Hepatocyte (in vitro differentiated cells): ENCODE results near the gene DNMT3A. TPM values are rescaled to one million over a fixed set of nuclear protein-coding genes. Genes with fewer than 3 reads are reported as not detected.

Source experiments
- DNase-seq: peaks from one replicate; pipeline ENCODE4 v3.0.0-alpha.2; 2016; ENCODE audit warnings: low spot score
- H2AFZ ChIP-seq: fragments of 200-600 bp; sonication (generic); 2 replicates; pipeline ENCODE4 v1.6.0; 2016; ENCODE audit warnings: antibody characterized with exemption, mild to moderate bottlenecking
- H3K27ac ChIP-seq: fragments of 200-600 bp; sonication (generic); 2 replicates; pipeline ENCODE4 v1.5.1; 2016; ENCODE audit warnings: mild to moderate bottlenecking
- H3K27me3 ChIP-seq: fragments of 200-600 bp; sonication (generic); 2 replicates; pipeline ENCODE4 v1.6.1; 2016
- H3K36me3 ChIP-seq: fragments of 200-600 bp; sonication (generic); replicated peaks from 2 replicates; pipeline ENCODE4 v1.5.1; 2016; ENCODE audit warnings: low read depth; ENCODE audit not compliant: insufficient read depth
- H3K4me1 ChIP-seq: fragments of 200-600 bp; sonication (generic); 2 replicates; pipeline ENCODE4 v1.5.1; 2016; ENCODE audit warnings: mild to moderate bottlenecking, moderate library complexity; ENCODE audit not compliant: insufficient read depth
- H3K4me2 ChIP-seq: fragments of 200-600 bp; sonication (generic); 2 replicates; pipeline ENCODE4 v1.6.0; 2016
- H3K4me3 ChIP-seq: fragments of 200-600 bp; sonication (generic); 2 replicates; pipeline ENCODE4 v1.5.1; 2016; ENCODE audit warnings: mild to moderate bottlenecking
- H3K79me2 ChIP-seq: fragments of 200-600 bp; sonication (generic); 2 replicates; pipeline ENCODE4 v1.6.0; 2017; ENCODE audit warnings: mild to moderate bottlenecking
- H3K9me2 ChIP-seq: fragments of 200-600 bp; sonication (generic); replicated peaks from 2 replicates; pipeline ENCODE4 v1.6.0; 2017; ENCODE audit warnings: mild to moderate bottlenecking; ENCODE audit not compliant: insufficient read depth
- H3K9me3 ChIP-seq: fragments of 200-600 bp; sonication (generic); 2 replicates; pipeline ENCODE4 v1.5.1; 2016; ENCODE audit warnings: low read depth, mild to moderate bottlenecking
- H4K20me1 ChIP-seq: fragments of 200-600 bp; sonication (generic); 2 replicates; pipeline ENCODE4 v1.6.0; 2016; ENCODE audit warnings: mild to moderate bottlenecking; ENCODE audit not compliant: insufficient read depth, poor library complexity, severe bottlenecking
- CTCF ChIP-seq: fragments of 200-600 bp; sonication (generic); IDR thresholded peaks from 2 replicates; pipeline ENCODE4 v1.5.1; 2016; ENCODE audit warnings: antibody characterized with exemption, mild to moderate bottlenecking; ENCODE audit not compliant: poor library complexity
- EZH2 ChIP-seq: fragments of 200-600 bp; sonication (generic); IDR thresholded peaks from 2 replicates; pipeline ENCODE4 v1.6.1; 2016; ENCODE audit warnings: antibody characterized with exemption, mild to moderate bottlenecking, borderline replicate concordance
- EZH2phosphoT487 ChIP-seq: fragments of 200-600 bp; sonication (generic); IDR thresholded peaks from one replicate; pipeline ENCODE4 v1.6.1; 2018; ENCODE audit warnings: antibody characterized with exemption, mild to moderate bottlenecking, low read depth, moderate library complexity; ENCODE audit not compliant: unreplicated experiment, severe bottlenecking
- WGBS: methylation state at CpG from one replicate; pipeline ENCODE4 v1.1.6; 2016; ENCODE audit warnings: low lambda C conversion rate; ENCODE audit errors: missing lambda C conversion rate; 5-methylcytosine and 5-hydroxymethylcytosine counted together
- polyA plus RNA-seq: library from polyadenylated mRNA; unstranded; fragments of >200 nt; fragmentation: Nextera tagmentation; extraction: Ambion mirVana; gene quantifications from 2 replicates; pipeline ENCODE4 v1.2.1, GENCODE V29; 2016
- total RNA-seq: library from RNA; depleted of rRNA; stranded (reverse); fragments of >200 nt; gene quantifications from 2 replicates; pipeline ENCODE4 v1.2.3, GENCODE V29; 2014

Gene DNMT3A
- total and polyA plus RNA-seq, 2 experiments from 2014 or later, result 28.3 to 43.8 TPM

GRCh38 chr2:25249785-25250184 lies 91.9 kb downstream of the DNMT3A start:
- H4K20me1 ChIP-seq, result peaks cover 23% of the 10 kb centered on the region
- no peaks in the 10 kb centered on the region for H3K9me3 ChIP-seq
- H3K4me3 ChIP-seq, result no peak overlapping the region
- no peak for DNase-seq
- H3K27me3 ChIP-seq, result no peaks in the 10 kb centered on the region
- peak overlapping the region; percentile 91 for H3K4me2 ChIP-seq
- no peaks in the 10 kb centered on the region for H3K36me3 ChIP-seq
- H3K79me2 ChIP-seq, result peaks cover 45% of the 10 kb centered on the region
- TF ChIP-seq EZH2phosphoT487 (no peak), CTCF (no peak), EZH2 (no peak)
- peak overlapping the region; percentile 4 for H3K27ac ChIP-seq
- WGBS, result 83% methylated on average over 4 of the region's 4 CpGs
- H3K9me2 ChIP-seq, result no peaks in the 10 kb centered on the region
- H3K4me1 ChIP-seq, result peaks cover 30% of the 10 kb centered on the region
- H2AFZ ChIP-seq, result no peak overlapping the region

GRCh38 chr2:25247792-25248512 lies 93.8 kb downstream of the DNMT3A start:
- peaks cover 42% of the 10 kb centered on the region for H3K79me2 ChIP-seq
- H4K20me1 ChIP-seq, result peaks cover 23% of the 10 kb centered on the region
- 95% methylated on average over 19 of the region's 20 CpGs for WGBS
- H3K4me2 ChIP-seq, result no peak overlapping the region
- no peak overlapping the region for H3K27ac ChIP-seq
- TF ChIP-seq EZH2, result no peak
- no peak for TF ChIP-seq EZH2phosphoT487
- no peak for TF ChIP-seq CTCF
- no peak overlapping the region for H2AFZ ChIP-seq
- H3K9me2 ChIP-seq, result no peaks in the 10 kb centered on the region
- H3K9me3 ChIP-seq, result no peaks in the 10 kb centered on the region
- H3K36me3 ChIP-seq, result no peaks in the 10 kb centered on the region
- H3K4me3 ChIP-seq, result no peak overlapping the region
- no peak for DNase-seq
- peaks cover 23% of the 10 kb centered on the region for H3K4me1 ChIP-seq
- no peaks in the 10 kb centered on the region for H3K27me3 ChIP-seq

DNA sequence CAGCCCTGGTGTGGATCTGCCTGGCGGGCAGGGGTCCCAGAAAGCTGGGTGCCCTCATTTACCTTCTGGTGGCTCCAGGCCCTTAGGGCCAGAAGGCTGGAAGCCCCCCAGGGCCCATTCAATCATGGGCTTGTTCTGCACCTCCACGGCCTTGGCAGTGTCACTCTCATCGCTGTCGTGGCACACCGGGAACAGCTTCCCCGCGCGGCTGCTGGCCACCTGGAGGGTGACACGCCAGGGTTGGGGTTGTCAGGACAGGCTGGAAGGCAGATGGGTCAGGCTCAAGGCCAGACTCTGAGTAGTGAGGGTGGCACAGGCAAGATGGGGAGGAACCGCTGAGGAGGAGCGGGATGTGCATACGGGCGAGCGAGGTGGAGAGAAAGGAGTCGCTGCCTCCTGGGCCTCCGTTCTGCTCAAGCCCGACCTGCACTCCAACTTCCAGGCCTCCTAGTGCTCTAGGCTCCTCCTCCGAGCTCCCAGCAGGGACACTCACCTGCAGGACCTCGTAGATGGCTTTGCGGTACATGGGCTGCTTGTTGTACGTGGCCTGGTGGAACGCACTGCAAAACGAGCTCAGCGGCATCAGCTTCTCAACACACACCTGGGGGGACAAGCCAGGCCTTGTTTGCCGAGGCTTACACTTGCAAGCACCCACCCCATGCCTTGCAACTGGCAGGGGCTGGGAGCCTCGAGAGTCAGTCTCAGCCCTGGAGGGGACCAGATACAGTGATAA lies 95.0 kb downstream of the DNMT3A start:
- WGBS, result 94% methylated on average over 26 of the region's 26 CpGs
- peaks cover 23% of the 10 kb centered on the region for H4K20me1 ChIP-seq
- no peak for TF ChIP-seq EZH2phosphoT487
- TF ChIP-seq CTCF, result no peak
- no peak for TF ChIP-seq EZH2
- no peaks in the 10 kb centered on the region for H3K9me3 ChIP-seq
- H3K79me2 ChIP-seq, result peaks cover 42% of the 10 kb centered on the region
- no peak overlapping the region for H3K27ac ChIP-seq
- no peak overlapping the region for H2AFZ ChIP-seq
- H3K4me3 ChIP-seq, result no peak overlapping the region
- no peaks in the 10 kb centered on the region for H3K9me2 ChIP-seq
- no peak overlapping the region for H3K4me2 ChIP-seq
- no peak for DNase-seq
- H3K4me1 ChIP-seq, result peaks cover 18% of the 10 kb centered on the region
- H3K36me3 ChIP-seq, result no peaks in the 10 kb centered on the region
- no peaks in the 10 kb centered on the region for H3K27me3 ChIP-seq
